Parathyroid adenoma (tissue), 2 donors: ENCODE results near the gene KRT14.
"Not testable (repeated sequence)": the region's sequence is repeated elsewhere in the genome, so short reads cannot be mapped to it uniquely, and the experiment has no call there.

ENCODE experiments used
- H2AFZ ChIP-seq: fragments of 300-600 bp; sonication (generic); one replicate; pipeline ENCODE4 v1.7.0; 2017; ENCODE audit warnings: antibody characterized with exemption, mild to moderate bottlenecking
- H3K27ac ChIP-seq: fragments of 300-600 bp; sonication (generic); one replicate; pipeline ENCODE4 v1.7.0; 2017
- H3K27me3 ChIP-seq: fragments of 300-600 bp; sonication (generic); one replicate; pipeline ENCODE4 v1.7.0; 2017; ENCODE audit warnings: low read length; ENCODE audit not compliant: control insufficient read depth, insufficient read depth
- H3K36me3 ChIP-seq: fragments of 300-600 bp; sonication (generic); one replicate; pipeline ENCODE4 v1.7.0; 2017; ENCODE audit warnings: low read length; ENCODE audit not compliant: control insufficient read depth, insufficient read depth
- H3K4me1 ChIP-seq: fragments of 300-600 bp; sonication (generic); one replicate; pipeline ENCODE4 v1.7.0; 2017; ENCODE audit warnings: control low read depth
- H3K4me2 ChIP-seq: fragments of 300-600 bp; sonication (generic); one replicate; pipeline ENCODE4 v1.7.0; 2017; ENCODE audit warnings: low read length
- H3K4me3 ChIP-seq: fragments of 300-600 bp; sonication (generic); one replicate; pipeline ENCODE4 v1.7.0; 2017; ENCODE audit warnings: low read depth, low read length
- H3K79me2 ChIP-seq: fragments of 300-600 bp; sonication (generic); one replicate; pipeline ENCODE4 v1.7.0; 2017; ENCODE audit warnings: control low read depth
- H3K9ac ChIP-seq: fragments of 300-600 bp; sonication (generic); one replicate; pipeline ENCODE4 v1.7.0; 2017; ENCODE audit warnings: mild to moderate bottlenecking
- H3K9me3 ChIP-seq: fragments of 300-600 bp; sonication (generic); one replicate; pipeline ENCODE4 v1.7.0; 2017; ENCODE audit warnings: low read length; ENCODE audit not compliant: control insufficient read depth
- TF ChIP-seq, protein P1 (sequence below): fragments of 300-600 bp; sonication (generic); IDR thresholded peaks from one replicate; pipeline ENCODE4 v1.7.0; 2017; ENCODE audit warnings: antibody characterized with exemption, mild to moderate bottlenecking
- donor health status: primary hyperparathyroidism.

The KRT14 gene

DNA sequence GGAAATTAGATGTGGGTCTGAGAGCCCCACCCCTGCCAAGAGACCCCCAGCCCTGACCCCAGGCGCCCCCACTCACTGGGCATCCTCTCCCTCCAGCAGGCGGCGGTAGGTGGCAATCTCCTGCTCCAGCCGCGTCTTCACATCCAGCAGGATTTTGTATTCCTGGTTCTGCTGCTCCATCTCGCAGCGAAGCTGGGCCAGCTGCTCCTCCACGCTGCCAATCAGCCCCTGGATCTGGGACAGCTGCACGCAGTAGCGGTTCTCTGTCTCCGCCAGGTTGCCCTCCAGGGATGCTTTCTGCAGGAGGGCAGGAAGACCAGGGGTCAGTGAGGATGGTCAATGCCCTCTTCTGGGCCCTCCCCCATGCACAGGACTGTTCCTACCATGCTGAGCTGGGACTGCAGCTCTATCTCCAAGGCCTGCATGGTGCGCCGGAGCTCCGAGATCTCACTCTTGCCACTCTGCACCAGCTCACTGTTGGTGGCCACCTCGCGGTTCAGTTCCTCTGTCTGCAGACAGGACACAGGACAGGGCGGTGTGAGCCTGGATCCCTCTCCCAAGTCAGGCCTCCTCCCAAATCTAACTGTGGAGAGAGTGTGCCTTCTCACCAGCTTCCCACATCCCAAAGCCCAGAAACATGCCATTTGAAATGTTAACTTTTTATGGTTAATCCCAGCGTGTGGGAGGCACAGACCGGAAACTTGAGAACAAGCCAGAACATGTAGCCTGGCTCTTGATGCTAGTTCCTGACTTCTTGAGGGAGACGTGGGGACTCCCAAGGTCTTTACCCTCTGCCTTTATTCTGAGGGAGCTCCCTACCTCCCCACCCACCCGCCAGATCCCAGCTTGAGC is 34.1 kb upstream of the KRT14 start:
- TF ChIP-seq, protein P1, sequence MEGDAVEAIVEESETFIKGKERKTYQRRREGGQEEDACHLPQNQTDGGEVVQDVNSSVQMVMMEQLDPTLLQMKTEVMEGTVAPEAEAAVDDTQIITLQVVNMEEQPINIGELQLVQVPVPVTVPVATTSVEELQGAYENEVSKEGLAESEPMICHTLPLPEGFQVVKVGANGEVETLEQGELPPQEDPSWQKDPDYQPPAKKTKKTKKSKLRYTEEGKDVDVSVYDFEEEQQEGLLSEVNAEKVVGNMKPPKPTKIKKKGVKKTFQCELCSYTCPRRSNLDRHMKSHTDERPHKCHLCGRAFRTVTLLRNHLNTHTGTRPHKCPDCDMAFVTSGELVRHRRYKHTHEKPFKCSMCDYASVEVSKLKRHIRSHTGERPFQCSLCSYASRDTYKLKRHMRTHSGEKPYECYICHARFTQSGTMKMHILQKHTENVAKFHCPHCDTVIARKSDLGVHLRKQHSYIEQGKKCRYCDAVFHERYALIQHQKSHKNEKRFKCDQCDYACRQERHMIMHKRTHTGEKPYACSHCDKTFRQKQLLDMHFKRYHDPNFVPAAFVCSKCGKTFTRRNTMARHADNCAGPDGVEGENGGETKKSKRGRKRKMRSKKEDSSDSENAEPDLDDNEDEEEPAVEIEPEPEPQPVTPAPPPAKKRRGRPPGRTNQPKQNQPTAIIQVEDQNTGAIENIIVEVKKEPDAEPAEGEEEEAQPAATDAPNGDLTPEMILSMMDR = no peak
- H3K4me1 ChIP-seq = no peaks in the 10 kb centered on the region
- H3K9me3 ChIP-seq = no peaks in the 10 kb centered on the region
- no peak overlapping the region for H3K4me3 ChIP-seq
- H2AFZ ChIP-seq = no peak overlapping the region
- H3K4me2 ChIP-seq = no peak overlapping the region
- H3K36me3 ChIP-seq = no peaks in the 10 kb centered on the region
- H3K27me3 ChIP-seq = no peaks in the 10 kb centered on the region
- H3K27ac ChIP-seq = no peak overlapping the region
- H3K79me2 ChIP-seq = no peaks in the 10 kb centered on the region
- H3K9ac ChIP-seq = no peak overlapping the region

DNA sequence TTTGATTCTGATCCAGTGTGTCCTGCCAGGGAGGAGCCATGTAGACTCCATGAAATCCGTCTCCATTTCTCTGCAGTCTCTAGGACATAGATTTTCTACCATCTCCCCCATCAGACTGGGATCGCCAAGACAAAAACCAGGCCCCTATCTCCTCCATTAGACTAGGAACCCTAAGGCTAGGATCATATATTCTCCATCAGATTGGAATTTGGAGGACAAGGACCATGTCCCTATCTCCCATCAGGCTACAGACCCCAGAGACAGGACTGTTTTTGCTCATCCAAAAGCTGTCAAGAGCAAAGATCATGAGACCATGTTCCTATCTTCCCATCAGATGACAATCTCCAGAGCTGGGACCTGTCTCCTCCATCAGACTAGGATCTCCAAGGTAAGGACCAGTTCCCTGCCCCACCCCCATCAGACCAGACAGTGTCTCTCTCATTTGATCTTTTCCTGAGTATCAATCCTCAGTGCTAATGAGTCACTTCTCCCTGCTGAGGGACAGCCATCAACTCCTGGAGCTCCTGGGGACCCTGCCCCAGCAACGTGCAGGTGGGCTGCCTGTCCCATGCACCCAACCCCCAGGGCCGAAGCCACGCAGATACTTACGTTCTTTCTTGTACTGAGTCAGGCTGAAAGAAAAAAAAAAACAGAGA is 33.4 kb upstream of the KRT14 start:
- not testable (repeated sequence) for H3K9me3 ChIP-seq, H3K4me3 ChIP-seq, H3K27me3 ChIP-seq, H3K79me2 ChIP-seq, H3K4me1 ChIP-seq, H3K27ac ChIP-seq, H3K4me2 ChIP-seq, H3K9ac ChIP-seq, H3K36me3 ChIP-seq, H2AFZ ChIP-seq

DNA sequence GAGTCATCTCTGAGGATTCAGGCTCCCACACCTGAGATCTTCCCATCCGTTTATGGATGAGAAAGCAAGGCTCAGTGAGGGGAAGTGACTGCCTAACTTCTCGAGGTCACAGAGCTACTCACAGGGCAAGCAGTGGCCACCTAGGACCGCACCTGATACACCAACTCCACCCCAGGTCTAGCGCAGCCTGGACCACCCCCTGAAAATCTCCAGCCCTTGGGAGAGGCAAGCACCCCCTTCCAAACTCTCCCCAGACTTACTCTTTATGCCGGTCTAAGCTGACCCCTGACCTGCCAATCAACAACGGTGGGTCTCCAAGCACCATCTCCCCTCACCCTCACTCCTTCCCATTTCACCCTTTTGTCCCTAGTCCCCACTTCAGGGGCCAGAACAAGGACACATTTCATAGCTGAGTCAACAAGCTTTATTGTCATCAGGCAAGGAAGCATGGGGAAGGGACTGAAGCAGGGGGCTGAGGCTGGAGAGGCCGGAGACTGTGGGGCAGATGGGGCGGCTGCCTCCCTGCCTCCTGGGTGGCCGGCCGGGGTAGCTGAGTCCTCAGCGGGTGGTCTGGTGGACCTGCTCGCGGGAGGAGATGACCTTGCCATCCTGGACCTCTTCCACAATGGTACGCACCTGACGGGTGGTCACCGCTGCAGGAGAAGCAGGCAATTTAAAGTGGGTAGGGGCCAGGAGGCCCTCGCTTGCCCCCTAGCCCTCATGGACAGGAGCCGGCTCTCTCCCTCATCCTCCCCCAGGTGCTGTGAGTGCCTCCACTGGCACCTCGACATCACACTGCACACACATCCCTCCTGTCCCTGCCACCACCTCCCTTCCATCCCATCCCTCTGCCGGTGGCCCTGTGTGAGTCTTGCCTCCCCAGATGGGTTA is 32.6 kb upstream of the KRT14 start:
- H3K27me3 ChIP-seq = no peaks in the 10 kb centered on the region
- TF ChIP-seq, protein P1 = no peak
- no peak overlapping the region for H3K4me2 ChIP-seq

DNA sequence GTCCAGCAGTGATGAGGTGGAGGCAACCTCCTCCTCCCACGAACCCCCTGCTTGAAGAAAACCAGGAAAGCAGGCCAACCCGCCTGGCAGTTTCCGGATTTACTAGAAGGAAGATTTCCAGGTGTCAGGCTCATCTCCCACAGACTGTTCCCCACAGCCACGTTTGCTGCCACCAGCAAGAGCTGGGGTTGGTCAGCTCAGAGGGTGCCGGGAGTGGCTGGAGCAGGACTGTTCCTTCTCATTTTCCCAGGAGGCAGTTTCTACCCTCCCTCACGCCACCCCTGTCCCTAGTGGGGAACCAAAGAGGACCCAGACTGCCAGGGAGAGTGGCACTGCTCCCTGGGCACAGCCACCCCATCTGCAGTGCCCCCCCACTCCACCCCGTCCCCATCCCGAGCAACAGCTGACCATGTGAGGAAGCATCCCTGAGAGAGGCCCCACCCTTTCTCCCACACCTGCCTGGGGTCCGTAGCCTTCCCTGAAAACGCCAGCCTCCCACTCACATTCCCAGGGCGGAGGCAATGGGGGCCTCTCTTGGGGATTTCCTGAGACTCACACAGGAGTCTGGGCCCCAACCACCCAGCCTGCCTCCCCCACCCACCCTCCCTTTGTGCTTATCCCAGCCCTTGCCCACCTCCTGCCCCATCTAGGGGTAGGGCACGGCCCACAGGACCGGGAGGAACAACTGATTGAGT is 31.8 kb upstream of the KRT14 start:
- Histone ChIP-seq H2AFZ (no peak overlapping the region), H3K4me3 (no peak overlapping the region), H3K27me3 (no peaks in the 10 kb centered on the region), H3K4me1 (no peaks in the 10 kb centered on the region), H3K36me3 (no peaks in the 10 kb centered on the region), H3K79me2 (no peaks in the 10 kb centered on the region), H3K9me3 (no peaks in the 10 kb centered on the region), H3K4me2 (no peak overlapping the region), H3K27ac (no peak overlapping the region), H3K9ac (no peak overlapping the region)
- TF ChIP-seq, protein P1 = no peak

More for the DNA sequence above, 32.6 kb upstream of the KRT14 start:
- Histone ChIP-seq H3K27ac (no peak overlapping the region), H3K4me1 (no peaks in the 10 kb centered on the region), H3K9ac (no peak overlapping the region), H3K9me3 (no peaks in the 10 kb centered on the region), H3K36me3 (no peaks in the 10 kb centered on the region), H3K79me2 (no peaks in the 10 kb centered on the region), H2AFZ (no peak overlapping the region), H3K4me3 (no peak overlapping the region)
